GM12878 (cell line): Measurements from ENCODE around the gene UBE2J2. TPM values are rescaled to one million over a fixed set of nuclear protein-coding genes. Genes with fewer than 3 reads are reported as not detected.

Experiments
- ATAC-seq: fragments of 200-7000 bp; cut with Tn5 transposase; 3 replicates; pipeline ENCODE4 v1.9.1; 2020; ENCODE audit warnings: mild to moderate bottlenecking, moderate library complexity
- BruUV-seq: library from RNA; stranded (reverse); fragments of 400-500 nt; replicated peaks from 2 replicates; lab custom pipeline; 2021; lab: Mats Ljungman, UMichigan
- CTCF ChIA-PET: fragments of 300-600 bp; sonication (Branson Sonifier 250); formaldehyde crosslinking; extraction: SDS; loops from one replicate; lab custom pipeline; 2021; ENCODE audit warnings: inconsistent platforms; lab: Yijun Ruan, JAX
- POLR2A ChIA-PET: fragments of 350-600 bp; formaldehyde crosslinking; extraction: SDS; loops from one replicate; lab custom pipeline; 2021; ENCODE audit warnings: inconsistent platforms; lab: Charles Lee
- RAD21 ChIA-PET: fragments of 300-600 bp; sonication (Branson Sonifier 250); formaldehyde crosslinking; loops from one replicate; lab custom pipeline; 2023; ENCODE audit warnings: antibody characterized with exemption; ENCODE audit not compliant: unreplicated experiment; lab: Charles Lee
- SMC1A ChIA-PET: fragments of 300-600 bp; sonication (Branson Sonifier 250); formaldehyde crosslinking; loops from one replicate; lab custom pipeline; 2023; ENCODE audit not compliant: unreplicated experiment, uncharacterized antibody; lab: Charles Lee
- DNase-seq: peaks from one replicate; pipeline ENCODE4 v3.0.0-alpha.2; 2011; ENCODE audit warnings: low read depth, low spot score
- FAIRE-seq: peaks from 3 replicates; lab custom pipeline; 2011; peaks lifted over from hg19 to GRCh38; lab: Jason Lieb, UNC
- H2AFZ ChIP-seq: 2 replicates; pipeline ENCODE4 v1.6.0; 2011; ENCODE audit warnings: low read depth, low read length, control low read depth; ENCODE audit not compliant: control insufficient read depth
- H3K27ac ChIP-seq: 2 replicates; pipeline ENCODE4 v1.5.1; 2011; ENCODE audit warnings: control low read depth; ENCODE audit not compliant: control insufficient read depth, insufficient read depth
- H3K27me3 ChIP-seq, 2 experiments: replicated peaks in 1 of 2; 2 replicates each; pipeline versions ENCODE4 v1.6.0 to v1.6.1; 2011; ENCODE audit warnings: low read length in 1 of 2; ENCODE audit not compliant: control insufficient read depth in 2 of 2, insufficient read depth in 2 of 2
- H3K36me3 ChIP-seq, 2 experiments: 2 replicates each; pipeline ENCODE4 v1.5.1; 2011; ENCODE audit warnings: low read length in 1 of 2; ENCODE audit not compliant: control insufficient read depth in 2 of 2, insufficient read depth in 2 of 2
- H3K4me1 ChIP-seq: 2 replicates; pipeline ENCODE4 v1.6.1; 2011; ENCODE audit warnings: mild to moderate bottlenecking, low read length, moderate library complexity, mixed read lengths; ENCODE audit not compliant: control insufficient read depth, insufficient read depth
- H3K4me2 ChIP-seq: 2 replicates; pipeline ENCODE4 v1.6.0; 2011; ENCODE audit warnings: control low read depth; ENCODE audit not compliant: control insufficient read depth, insufficient read depth
- H3K4me3 ChIP-seq: fragments of 200-600 bp; sonication (generic); 2 replicates; pipeline ENCODE4 v1.5.1; 2016
- H3K79me2 ChIP-seq: 2 replicates; pipeline ENCODE4 v1.6.0; 2011; ENCODE audit warnings: low read length; ENCODE audit not compliant: control insufficient read depth, insufficient read depth
- H3K9ac ChIP-seq: 2 replicates; pipeline ENCODE4 v1.8.0; 2011; ENCODE audit warnings: low read length, control low read depth, mixed read lengths; ENCODE audit not compliant: control insufficient read depth, insufficient read depth
- H3K9me3 ChIP-seq: replicated peaks from 3 replicates; pipeline ENCODE4 v1.5.1; 2011; ENCODE audit warnings: mild to moderate bottlenecking, low read length; ENCODE audit not compliant: control insufficient read depth, insufficient read depth
- H4K20me1 ChIP-seq: 2 replicates; pipeline ENCODE4 v1.6.0; 2011; ENCODE audit not compliant: control insufficient read depth, insufficient read depth
- BMI1 ChIP-seq: fragments of 450-650 bp; IDR thresholded peaks from 2 replicates; pipeline ENCODE4 v1.6.1; 2016; ENCODE audit warnings: mild to moderate bottlenecking, moderate library complexity, borderline replicate concordance
- E4F1 ChIP-seq: fragments of 450-650 bp; IDR thresholded peaks from 2 replicates; pipeline ENCODE4 v1.6.1; 2018; ENCODE audit warnings: borderline replicate concordance, mild to moderate bottlenecking; ENCODE audit not compliant: partially characterized antibody
- LARP7 ChIP-seq: fragments of 450-650 bp; IDR thresholded peaks from 2 replicates; pipeline ENCODE4 v1.6.1; 2017; ENCODE audit warnings: mild to moderate bottlenecking
- NFIC ChIP-seq: IDR thresholded peaks from 2 replicates; pipeline ENCODE4 v1.6.1; 2012; ENCODE audit warnings: low read depth, mild to moderate bottlenecking, inconsistent platforms, low read length, moderate library complexity
- PAX5 ChIP-seq: IDR thresholded peaks from 2 replicates; pipeline ENCODE4 v1.6.1; 2011; ENCODE audit warnings: low read depth, low read length, borderline replicate concordance
- SREBF2 ChIP-seq: IDR thresholded peaks from 2 replicates; pipeline ENCODE4 v1.6.1; 2012; ENCODE audit warnings: mild to moderate bottlenecking, low read length
- WGBS: methylation state at CpG from one replicate; pipeline ENCODE4 v1.1.6; 2016; ENCODE audit warnings: low lambda C conversion rate; ENCODE audit not compliant: insufficient replicate concordance, insufficient coverage; ENCODE audit errors: missing lambda C conversion rate; 5-methylcytosine and 5-hydroxymethylcytosine counted together
- in situ Hi-C: fragments of 300-500 bp; cut with MboI; formaldehyde crosslinking; loops from 9 replicates; pipeline ENCODE4 v1.14.3; 2018; ENCODE audit warnings: mixed read lengths
- intact Hi-C: fragments of 100-400 bp; cut with micrococcal nuclease; formaldehyde crosslinking; loops from one replicate; pipeline ENCODE4 v1.14.2; 2022; ENCODE audit not compliant: unreplicated experiment
- polyA plus RNA-seq, 11 experiments: library from polyadenylated mRNA; depleted of rRNA in 4 of 11; unstranded in 6 of 11; stranded (reverse) in 5 of 11; fragments of >200 nt; fragmentation: Nextera tagmentation in 4 of 11; fragmentation: Illumina TruSeq in 1 of 11; extraction: Ambion mirVana in 4 of 11; extraction: Trizol in 1 of 11; gene quantifications; 1 replicate in 1 of 11; 2 replicates in 10 of 11; pipeline versions ENCODE4 v1.2.1 to v1.2.3, GENCODE V29; 2011 to 2016; ENCODE audit warnings: inconsistent platforms in 2 of 11, missing spikeins in 2 of 11, low read depth in 1 of 11
- total RNA-seq, 4 experiments: library from RNA; depleted of rRNA in 3 of 4; stranded (reverse); fragments of >200 nt in 3 of 4; fragmentation: Illumina TruSeq in 1 of 4; extraction: Trizol in 1 of 4; gene quantifications; 2 replicates each; pipeline versions ENCODE4 v1.2.1 to v1.2.3, GENCODE V29; 2013 to 2021

Gene UBE2J2
- total and polyA plus RNA-seq, 10 of the 15 experiments (the other 5 are each of a cell fraction or from before 2014, with no cell fraction given), result 0.72 to 70.5 (median 49.2) TPM

- no peaks in the 10 kb centered on the region for H4K20me1 ChIP-seq
- in situ Hi-C loops (no loop called here), intact Hi-C loops (loop anchor here (5.0 kb wide), 1 partner anchor 111 kb away; no protein-coding TSS in a partner anchor)
- H3K4me1 ChIP-seq, result peaks cover 4% of the 10 kb centered on the region
- no peak for FAIRE-seq
- RAD21 ChIA-PET, result no interaction called here
- peak overlapping the region; percentile 81; the same call in 1 of the 2 replicates for H3K4me2 ChIP-seq
- WGBS, result 99% methylated on average over 15 of the region's 15 CpGs
- no peak overlapping the region for H3K27ac ChIP-seq
- H2AFZ ChIP-seq, result no peak overlapping the region
- SMC1A ChIA-PET, result no interaction called here
- no TSS peak for BruUV-seq
- H3K79me2 ChIP-seq, result peaks cover 40% of the 10 kb centered on the region
- no peaks in the 10 kb centered on the region for H3K27me3 ChIP-seq
- no peaks in the 10 kb centered on the region; the same call in 2 of the 3 replicates for H3K9me3 ChIP-seq
- no peak overlapping the region for H3K9ac ChIP-seq
- TF ChIP-seq BMI1 (no peak), LARP7 (no peak), NFIC (no peak), SREBF2 (no peak), E4F1 (no peak), PAX5 (no peak)
- peaks cover 1 to 4% of the 10 kb centered on the region in 2 experiments; a peak in 3 of 4 replicates for H3K36me3 ChIP-seq
- H3K4me3 ChIP-seq, result no peak overlapping the region
- POLR2A ChIA-PET, result no interaction called here
- DNase-seq, result no peak
- ATAC-seq, result no peak
- CTCF ChIA-PET, result no interaction called here
These were observed 40.1 kb downstream of the UBE2J2 start for GRCh38 chr1:1233567-1233892.
